ENCODE measurements around the gene CAMTA1.
"Not testable (repeated sequence)": the region's sequence is repeated elsewhere in the genome, so short reads cannot be mapped to it uniquely, and the experiment has no call there.

Gene CAMTA1

DNA sequence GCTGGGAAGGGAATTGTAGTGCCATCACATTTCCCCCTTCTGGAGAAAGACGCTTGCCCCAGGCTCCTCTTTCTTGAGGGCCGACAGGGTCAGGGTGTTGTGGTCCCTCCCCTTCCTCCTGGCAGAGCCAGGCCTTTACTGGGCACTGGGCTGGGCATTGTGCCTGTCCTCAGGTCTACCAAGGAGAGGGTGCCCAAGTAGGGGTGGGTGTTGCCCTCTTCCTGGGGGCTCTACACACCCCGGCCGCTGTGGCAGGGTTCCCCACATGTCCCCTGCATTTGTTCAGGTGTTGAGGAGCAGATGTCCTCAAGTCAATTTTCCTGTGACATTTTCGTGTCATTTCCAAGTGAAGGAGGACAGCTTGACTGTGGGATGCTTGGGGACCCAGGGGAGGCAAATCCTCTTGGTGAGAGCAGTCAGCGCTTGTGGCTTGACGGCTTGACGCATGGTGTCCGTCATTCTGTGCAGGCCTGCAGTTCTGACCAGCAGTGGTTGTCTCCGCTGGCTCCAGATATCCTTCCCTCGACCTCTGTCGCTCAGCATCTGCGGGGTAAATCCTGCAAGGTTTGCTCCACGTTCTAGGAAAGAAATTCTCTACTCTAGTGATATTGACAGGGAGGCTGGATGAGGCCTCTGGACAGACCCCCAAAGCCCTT lies 804.0 kb downstream of the CAMTA1 start:
- no peak for DNase-seq

DNA sequence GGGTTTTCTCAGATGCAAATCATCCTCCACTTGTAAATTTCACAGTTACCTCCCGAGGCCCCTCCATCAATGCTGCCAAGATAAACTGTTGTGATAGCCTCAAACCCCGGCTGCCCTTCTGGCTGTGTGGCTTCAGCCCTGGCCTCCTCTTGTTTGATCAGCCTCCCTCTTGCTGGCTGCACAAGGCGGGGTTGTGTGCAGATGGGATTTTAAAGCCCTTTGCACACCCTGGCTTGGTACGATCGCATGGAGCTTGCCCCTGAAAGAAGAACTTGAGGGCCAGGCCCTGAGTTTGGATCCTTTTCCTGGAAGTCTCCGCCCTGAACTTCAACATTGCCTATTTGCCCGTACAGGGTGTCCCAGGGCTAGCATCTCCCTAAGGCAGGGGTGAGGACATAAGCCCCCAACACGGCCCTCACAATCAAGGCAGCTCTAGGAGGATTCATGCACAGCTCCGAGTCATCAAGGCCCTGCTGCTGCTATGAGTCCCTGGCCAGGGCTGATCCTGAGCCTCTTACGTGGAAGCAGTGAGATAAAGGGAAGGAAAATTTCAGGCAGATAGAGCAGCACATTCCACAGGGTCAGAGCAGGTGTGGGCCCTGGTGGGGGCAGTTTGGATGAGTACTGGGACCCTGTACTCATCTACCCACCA lies 804.6 kb downstream of the CAMTA1 start:
- DNase-seq, result no peak

DNA sequence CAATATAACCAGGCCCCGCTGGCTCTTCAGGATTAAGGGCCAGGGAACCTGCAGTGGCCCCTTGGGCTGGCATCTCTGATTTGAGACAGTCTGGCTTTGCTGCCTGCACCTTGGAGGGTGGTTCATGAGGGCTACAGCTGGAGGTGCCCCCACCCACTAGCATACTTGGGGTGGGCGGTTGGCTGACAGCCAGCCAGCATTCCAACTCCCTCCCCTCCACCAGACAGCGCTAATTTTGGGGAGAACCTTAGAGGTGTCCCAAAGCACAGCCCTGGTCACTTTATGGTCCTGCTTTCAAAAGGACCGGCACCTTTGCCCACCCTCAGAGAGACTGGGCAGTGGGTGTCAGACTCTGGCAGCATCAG lies 805.2 kb downstream of the CAMTA1 start:
- DNase-seq, result no peak

DNA sequence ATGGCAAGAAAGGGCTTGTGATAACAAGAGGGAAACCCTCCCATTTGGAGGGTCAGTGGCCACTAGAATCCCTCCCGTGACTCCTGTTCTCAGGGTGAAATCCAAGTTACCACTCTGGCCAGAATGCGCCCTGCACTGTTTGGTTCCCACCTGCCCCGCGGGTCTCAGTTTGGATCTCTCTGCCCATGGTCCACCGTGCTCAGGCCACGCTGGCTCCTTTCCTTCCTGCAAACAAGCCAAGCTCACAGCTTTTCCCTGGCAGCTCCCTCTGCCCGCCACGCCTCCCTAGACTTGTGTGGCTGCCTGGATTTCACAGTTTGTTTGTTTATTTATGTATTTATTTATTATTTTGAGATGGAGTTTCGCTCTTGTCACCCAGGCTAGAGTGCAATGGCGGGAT lies 806.3 kb downstream of the CAMTA1 start:
- no peak for DNase-seq

DNA sequence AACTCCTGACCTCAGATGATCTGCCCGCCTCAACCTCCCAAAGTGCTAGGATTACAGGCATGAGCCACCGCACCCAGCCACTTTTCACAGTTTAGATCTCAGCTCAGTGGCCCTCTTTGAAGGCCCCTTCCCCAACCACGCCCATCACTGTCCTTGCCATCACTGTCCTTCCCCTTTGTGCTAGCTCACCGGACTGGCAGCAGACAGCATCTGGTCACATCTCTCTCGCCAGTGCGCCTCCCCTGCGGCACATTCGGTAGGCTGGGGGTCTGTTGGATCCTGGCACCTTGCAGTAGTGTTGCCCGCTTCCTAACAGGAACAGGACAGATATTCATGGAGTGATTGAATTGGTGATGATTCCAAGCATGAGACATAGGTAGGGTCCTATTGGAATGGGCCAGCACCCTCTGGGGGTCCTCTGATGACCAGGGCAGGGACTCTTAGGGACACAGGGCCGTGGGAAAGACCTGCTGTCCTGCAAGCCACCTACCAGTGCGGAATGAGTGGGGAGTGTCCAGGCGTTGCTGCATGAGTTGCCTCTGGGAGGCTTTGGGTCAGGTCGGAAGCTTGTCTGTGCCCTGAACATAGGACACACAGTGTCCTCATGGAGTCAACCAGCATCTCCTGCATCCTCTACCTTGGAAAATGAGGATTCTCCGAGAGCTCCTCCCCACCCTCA lies 807.0 kb downstream of the CAMTA1 start:
- no peak for DNase-seq

DNA sequence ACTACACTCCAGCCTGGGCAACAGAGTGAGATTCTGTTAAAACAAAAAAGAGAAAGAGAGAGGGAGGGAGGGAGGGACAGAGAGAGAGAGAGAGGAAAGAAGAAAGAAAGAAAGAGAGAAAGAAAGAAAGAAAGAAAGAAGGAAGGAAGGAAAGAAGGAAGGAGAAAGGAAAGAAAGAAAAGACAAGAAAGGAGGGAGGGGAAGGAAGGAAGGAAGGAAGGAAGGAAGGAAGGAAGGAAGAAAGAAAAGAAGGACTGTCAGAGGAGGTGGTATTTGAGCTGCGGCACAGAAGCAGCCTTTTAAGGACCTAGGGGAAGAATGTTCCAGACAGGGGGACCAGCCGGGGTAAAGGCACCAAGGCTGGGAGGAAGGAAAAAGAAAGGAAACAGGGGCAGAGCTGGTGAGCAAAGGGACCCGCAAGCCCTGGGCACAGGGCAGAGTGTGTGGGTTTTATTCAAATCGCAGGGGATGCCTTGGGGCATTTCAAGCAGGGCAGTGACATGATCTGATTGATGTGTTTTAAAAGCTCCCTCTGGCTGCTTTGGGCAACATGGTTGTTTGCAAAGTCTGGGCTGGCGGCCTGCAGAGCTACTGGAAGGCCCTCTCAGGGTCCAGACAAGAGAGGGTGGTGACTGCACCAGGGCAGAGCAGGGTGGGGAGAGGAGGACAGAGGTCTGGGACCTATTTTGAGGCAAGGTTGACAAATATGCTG lies 808.9 kb downstream of the CAMTA1 start:
- no peak for DNase-seq

DNA sequence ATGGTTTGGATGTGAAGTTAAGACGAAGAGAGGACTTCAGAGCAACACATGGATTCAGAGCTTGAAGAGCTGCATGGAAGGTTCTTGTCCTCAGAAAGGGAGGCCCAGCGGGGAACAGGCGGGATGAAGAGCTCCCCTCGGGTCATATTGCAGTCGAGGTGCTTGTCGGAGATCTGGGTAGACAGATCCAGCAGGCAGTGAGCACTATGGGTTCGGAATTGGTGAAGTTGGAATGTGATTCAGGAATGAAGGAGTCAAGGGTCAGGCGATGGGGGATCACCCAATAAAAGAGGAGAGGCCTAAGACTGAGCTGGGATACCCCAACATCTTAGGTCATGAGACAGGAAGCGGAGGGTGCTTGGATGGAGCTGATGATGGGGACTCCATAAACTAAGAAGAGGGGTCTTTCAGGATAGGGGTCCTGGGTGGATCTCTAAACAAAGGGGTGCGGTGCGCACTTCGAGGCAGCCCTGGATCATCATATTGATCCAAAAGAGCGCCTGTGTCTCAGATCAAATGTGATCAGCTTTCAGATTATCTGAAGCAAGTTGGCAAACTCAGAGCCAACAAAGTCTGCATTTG lies 809.6 kb downstream of the CAMTA1 start:
- DNase-seq, result no peak

DNA sequence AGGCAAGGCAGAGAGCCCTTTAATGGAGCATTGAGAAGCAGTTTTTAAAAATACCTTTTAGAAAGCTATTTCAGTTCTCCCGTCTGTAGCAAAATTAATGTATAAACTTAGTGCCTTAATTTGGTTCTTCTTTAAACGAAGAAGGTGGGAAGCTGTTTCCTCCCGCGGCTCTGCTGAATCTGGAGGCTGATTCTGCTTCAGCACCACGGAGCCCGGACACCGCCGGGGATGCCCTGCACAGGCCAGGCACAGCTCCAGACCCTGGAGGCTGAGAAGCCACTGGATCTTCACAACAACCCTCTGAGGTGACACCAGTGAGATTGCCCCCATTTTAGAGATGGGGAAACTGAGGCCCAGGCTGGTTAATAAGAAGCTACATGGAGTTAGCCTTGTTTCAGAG lies 810.1 kb downstream of the CAMTA1 start:
- no peak for DNase-seq

DNA sequence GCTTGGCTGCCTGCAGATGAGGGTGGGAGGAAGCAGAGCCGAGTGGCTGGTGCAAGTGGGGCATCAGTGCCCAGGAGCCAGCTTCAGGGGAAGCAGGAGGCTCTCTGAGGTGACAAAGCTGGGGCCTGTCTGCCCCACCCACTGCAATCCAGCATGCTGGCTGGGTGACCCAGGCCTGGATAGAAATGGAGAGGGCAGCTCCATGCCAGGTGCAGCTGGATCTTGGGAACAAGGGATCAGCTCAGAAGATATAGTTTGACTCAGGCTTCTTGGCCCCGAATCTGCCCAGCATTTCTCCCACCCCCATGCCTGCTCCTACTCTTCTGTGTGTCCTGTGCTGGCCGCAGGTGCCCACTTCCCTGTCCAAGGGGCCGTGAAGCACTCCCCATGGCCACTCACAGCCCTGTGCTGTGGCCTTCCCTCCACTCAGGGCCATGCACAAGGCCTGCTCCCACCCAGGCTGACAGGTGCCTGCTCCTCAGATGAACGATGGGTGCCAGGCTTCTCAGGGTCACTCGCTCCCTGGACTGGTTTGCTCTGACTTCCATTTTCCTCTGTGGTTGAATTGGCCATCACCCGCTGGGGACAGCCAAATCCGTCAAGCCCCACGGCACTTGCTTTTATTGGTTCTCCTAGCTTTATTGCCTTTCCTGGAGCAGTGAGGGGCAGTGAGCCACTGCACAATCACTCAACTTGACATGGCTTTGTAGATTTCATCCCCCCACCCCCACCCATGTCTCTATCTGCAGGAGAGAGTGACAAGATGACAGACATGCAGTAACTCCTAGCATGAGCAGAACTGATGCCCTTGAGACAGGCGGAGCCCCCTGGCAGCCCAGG lies 811.1 kb downstream of the CAMTA1 start:
- no peak for DNase-seq

DNA sequence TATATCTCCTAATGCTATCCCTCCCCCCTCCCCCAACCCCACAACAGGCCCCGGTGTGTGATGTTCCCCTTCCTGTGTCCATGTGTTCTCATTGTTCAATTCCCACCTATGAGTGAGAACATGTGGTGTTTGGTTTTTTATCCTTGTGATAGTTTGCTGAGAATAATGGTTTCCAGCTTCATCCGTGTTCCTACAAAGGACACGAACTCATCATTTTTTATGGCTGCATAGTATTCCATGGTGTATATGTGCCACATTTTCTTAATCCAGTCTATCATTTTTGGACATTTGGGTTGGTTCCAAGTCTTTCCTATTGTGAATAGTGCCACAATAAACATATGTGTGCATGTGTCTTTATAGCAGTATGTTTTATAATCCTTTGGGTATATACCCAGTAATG lies 812.8 kb downstream of the CAMTA1 start:
- not testable (repeated sequence) for DNase-seq

DNA sequence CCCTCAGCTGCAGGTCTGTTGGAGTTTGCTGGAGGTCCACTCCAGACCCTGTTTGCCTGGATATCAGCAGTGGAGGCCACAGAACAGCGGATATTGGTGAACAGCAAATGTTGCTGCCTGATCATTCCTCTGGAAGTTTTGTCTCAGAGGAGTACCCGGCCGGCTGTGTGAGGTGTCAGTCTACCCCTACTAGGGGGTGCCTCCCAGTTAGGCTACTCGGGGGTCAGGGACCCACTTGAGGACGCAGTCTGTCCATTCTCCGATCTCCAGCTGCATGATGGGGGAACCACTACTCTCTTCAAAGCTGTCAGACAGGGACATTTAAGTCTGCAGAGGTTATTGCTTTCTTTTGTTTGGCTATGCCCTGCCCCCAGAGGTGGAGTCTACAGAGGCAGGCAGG lies 819.7 kb downstream of the CAMTA1 start:
- DNase-seq, result not testable (repeated sequence)

DNA sequence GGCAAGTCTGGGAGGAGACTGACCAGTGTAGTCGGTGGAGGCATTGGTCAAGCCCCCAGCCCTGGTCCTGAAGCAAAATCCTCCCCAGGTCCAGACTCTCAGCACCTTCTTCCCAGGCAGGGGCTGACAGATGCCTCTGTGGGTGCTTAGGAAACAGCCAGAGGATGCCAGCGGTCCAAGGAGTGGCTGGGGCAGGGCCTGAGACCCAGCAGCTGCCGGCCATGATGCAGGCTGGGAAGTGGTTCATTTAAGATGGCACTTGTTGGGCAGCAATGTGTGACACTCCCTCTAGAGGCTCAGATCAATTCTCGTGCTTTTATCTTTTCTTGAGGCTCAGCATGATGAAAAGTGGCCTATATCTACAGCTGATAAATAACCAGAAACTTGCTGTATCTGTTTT lies 820.8 kb downstream of the CAMTA1 start:
- no peak for DNase-seq

DNA sequence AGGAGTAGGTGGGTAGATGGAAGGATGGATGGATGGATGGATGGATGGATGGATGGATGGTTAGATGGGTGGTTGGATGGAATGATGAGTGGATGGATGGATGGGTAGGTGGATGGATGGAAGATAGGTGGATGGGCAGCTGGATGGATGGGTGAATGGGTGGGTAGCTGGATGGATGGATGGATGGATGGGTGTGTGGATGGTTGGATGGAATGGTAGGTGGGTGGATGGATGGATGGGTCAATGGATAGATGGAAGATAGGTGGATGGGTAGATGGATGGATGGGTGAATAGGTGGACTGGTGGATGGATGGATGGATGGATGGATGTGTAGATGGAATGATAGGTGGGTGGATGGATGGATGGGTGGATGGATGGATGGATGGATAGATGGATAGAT lies 821.8 kb downstream of the CAMTA1 start:
- no peak for DNase-seq

DNA sequence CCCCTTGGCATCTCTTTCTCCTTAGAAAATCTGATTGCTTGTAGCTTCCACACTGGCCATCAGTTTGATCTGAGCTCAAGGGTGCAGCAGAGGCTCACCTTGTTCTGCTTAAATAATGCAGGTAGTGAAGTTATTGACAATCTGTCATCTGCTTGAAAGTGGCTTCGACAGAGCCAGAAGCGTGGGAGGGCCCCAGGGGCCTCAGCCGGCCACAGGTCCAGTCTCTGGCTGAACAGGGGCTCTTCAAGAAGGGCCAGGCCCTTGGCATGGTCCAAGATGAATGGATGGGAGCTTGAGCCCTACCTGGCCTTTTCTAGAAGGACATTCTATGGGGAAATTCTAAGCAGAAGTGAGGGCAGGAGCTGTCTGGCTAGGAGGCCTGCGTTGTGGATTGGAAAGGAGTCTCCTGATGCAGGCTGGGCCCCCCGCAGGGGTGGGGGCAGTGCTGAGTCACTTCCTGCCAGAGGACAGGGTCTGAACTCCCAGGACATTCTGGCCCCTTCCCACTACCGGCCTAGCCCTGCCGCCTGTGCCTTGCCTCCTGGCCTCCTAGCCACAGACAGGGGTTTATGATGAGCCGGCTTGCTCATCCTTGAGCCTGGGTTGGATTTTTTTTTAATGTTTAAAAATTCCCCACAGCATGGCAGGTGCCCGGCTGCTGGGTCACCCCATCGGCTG lies 823.5 kb downstream of the CAMTA1 start:
- DNase-seq, result no peak

DNA sequence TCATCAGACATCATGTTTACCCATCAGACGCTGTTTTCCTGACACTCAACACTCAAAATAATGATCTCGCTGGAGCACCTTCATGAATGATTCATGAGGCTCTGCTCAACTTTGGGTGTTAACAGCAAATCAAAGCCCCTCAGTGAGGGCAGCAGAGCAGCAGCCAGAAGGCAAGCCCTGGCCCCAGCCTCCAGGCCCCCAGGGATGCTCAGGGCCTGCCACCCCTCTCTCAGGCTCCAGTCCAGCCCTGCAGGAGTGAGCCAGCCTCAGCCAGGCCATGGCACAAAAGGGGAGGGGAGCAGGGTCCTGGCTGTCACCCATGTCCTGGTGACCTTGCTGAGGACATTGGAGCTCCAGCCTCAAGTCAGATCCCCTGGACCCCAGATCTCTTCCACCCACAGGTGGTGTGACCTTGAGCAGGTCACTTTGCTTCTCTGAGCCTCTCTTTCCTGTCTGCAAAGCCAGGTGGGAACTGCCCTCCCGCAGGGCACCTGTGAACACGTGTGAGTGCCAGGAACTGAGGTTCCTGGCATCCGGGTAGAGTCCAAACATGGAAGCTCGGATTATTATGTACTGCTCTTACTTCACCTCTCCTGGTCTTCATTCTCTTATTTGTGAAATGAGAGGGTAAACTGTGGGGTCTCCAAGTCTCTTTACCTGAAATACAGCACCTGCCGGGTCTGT lies 824.2 kb downstream of the CAMTA1 start:
- DNase-seq, result no peak

DNA sequence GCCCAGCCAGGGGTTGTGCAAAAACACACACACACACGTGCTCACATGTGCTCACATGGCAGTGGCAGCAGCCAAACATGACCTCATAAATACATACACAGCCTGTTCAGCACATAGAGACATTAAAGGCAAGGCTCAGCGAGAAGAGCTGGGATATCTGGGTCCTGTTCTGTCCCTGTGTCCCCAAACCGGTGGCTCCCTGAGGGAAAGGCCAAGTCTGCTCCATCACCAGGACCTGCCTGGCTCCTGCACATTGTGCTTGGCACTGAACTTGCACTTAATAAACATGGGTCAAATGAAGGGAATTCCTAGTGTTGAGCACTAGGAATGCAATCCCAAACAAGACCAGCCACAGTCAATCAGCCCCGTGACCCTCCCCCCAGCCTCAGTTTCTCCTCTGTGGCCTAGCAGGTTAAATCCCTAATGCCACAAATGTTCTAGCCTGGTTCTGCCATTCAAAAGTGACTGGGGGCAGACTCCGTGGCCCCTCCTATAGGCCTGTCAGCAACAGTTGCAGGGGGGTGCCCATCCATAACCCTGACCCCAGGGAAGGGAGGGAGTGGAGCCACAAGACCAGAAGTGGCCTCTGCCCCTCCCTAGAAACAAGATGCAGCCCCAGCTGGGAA lies 825.0 kb downstream of the CAMTA1 start:
- DNase-seq, result no peak

DNA sequence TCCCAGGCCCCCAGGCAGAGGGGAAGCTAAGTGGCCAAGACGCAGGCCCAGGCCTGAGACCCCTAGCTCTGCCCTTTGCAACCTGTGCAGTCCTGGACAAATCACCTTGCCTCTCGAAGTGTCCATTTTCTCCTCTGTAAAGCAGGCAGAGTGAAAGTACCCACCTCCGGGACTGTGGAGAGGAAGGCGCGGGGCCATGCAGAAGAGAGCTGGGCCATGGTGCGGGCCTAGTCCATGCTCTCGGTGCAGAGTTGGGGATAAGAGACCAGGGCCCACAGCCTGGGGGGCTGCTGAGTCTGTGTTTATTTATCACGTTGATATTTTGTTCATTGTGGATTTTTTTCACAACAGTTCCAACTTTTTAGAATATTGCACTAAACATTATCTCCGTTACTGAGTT lies 825.7 kb downstream of the CAMTA1 start:
- no peak for DNase-seq

DNA sequence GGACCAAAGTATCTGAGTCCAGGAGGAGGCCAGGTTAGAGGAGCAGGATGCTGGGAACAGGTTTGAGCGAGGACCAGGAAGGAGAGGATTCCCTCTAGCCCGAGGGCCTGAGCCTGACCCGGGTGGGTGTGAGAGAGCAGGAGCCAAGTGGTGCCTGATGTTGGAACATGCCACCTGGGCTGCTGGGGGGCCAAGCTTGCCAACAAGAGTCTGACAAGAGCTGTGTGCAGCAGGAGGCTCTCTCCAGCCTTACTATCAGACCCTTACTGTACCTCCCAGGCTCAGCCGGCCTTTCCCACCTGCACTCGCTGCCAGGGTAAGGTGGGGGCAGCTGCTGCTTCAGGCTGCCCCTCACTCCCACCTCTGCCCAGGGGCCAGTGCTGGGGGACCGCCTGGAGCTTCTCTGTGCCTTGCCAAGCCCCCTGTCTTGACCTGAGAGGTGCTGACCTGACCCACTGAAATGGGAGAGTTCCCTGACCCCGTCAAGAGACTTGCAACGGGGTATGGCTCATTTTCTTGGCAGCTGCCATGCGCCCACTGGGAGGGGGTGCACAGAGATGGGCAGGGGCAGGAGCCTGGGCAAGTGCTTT lies 826.3 kb downstream of the CAMTA1 start:
- DNase-seq, result no peak

DNA sequence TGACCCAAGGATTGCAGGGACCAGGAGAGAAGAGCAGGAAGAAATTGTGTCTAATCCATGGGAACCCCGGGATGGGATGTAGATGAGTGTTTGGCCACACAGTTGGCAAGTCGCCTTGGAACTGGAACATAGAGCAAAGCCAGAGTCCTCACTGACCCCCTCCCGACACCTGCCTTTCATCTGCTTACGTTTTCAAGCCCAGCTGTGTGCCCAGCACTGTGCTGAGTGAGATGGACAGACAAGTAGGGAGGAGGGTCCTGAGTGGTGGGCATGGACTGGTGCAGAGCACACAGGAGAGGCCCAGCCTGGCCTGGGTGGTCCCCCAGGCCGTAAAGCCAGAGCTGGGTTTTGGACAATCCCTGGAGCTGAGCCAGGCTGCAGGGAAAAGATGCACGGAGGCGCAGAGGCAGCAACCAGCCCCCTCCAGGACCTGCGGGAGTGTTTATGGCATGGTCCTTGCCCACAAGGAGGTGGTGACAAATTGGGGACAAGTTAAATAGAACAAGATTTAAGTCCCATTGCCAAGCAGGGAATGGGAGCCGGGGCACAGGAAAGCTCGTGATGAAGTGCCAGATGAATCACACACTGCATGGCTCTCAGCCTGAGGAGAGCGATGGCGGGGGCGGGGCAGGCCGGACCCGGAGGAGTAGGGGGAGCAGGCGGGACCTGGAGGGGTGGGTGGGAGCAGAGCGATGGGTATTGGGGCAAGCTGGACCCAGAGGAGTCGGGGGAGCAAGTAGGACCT lies 828.0 kb downstream of the CAMTA1 start:
- no peak for DNase-seq

DNA sequence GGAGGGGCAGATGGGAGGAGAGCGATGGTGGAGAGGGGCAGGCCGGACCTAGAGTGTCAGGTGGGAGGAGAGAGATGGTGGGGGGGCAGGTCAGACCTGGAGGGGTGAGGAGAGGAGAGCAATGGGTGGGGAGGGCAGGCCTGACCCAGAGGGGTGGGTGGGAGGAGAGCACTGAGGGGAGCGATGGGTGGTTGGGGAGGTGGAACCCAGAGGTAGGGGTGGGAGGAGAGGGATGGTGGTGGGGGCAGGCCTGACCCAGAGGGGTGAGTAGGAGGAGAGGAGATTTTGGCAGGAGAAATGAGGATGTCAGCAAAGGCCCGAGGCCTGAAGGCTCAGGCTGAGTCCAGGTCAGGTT lies 828.6 kb downstream of the CAMTA1 start:
- no peak for DNase-seq
